ENCODE measurements around the gene TMEM175.

GRCh38 chr4:962231-963208 lies 30.3 kb downstream of the TMEM175 start:
- TF ChIP-seq, protein P1, sequence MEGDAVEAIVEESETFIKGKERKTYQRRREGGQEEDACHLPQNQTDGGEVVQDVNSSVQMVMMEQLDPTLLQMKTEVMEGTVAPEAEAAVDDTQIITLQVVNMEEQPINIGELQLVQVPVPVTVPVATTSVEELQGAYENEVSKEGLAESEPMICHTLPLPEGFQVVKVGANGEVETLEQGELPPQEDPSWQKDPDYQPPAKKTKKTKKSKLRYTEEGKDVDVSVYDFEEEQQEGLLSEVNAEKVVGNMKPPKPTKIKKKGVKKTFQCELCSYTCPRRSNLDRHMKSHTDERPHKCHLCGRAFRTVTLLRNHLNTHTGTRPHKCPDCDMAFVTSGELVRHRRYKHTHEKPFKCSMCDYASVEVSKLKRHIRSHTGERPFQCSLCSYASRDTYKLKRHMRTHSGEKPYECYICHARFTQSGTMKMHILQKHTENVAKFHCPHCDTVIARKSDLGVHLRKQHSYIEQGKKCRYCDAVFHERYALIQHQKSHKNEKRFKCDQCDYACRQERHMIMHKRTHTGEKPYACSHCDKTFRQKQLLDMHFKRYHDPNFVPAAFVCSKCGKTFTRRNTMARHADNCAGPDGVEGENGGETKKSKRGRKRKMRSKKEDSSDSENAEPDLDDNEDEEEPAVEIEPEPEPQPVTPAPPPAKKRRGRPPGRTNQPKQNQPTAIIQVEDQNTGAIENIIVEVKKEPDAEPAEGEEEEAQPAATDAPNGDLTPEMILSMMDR (IDR thresholded peaks at IDR 0.05), result no peak
- no peak for TF ChIP-seq POLR2A (IDR thresholded peaks at IDR 0.05)

All from vagina (tissue), 2 donors.